ENCODE measurements around the gene DSCAM. TPM values are rescaled to one million over a fixed set of nuclear protein-coding genes. Genes with fewer than 3 reads are reported as not detected.

The DSCAM gene
- total RNA-seq, 1 experiment from 2014 or later: not detected

DNA sequence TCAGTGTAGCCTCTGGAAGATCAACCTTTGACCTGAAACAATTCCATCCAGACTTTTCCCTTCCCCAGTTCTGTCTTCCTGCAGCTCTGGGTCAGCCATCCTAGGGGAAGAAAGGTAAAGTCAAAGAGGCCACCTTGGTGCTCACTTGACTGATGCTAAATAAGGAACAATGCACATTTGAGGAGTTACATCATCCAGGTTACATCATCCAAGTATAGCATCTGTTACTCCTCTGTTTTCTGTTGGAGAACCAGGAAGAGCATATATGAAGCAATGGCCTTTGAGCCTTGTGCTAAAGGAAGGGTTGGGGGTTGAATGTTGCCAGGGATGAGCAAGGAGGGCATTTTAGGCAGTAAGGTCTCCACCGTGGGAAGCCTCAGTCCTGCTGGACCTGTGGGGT lies 3.1 kb upstream of the DSCAM start:
- Histone ChIP-seq H3K9ac (ENCODE audit: low read length) (no peak overlapping the region), H3K4me2 (ENCODE audit: low read length) (no peak overlapping the region), H3K4me1 (ENCODE audit: control insufficient read depth in 1 of 2, insufficient read depth in 2 of 2, low read length in 2 of 2) (no peaks in the 10 kb centered on the region), H3K36me3 (ENCODE audit: control insufficient read depth in 1 of 2, insufficient read depth in 2 of 2, low read length in 2 of 2) (no peaks in the 10 kb centered on the region), H3K9me2 (ENCODE audit: insufficient read depth) (no peaks in the 10 kb centered on the region), H4K20me1 (ENCODE audit: insufficient read depth) (no peaks in the 10 kb centered on the region), H3K9me3 (ENCODE audit: control insufficient read depth in 1 of 2, insufficient read depth in 1 of 2, low read depth in 1 of 2, low read length in 2 of 2) (peaks cover 12 to 35% of the 10 kb centered on the region in 2 experiments; a peak in 2 of 4 replicates), H3K79me2 (ENCODE audit: insufficient read depth, low read length) (no peaks in the 10 kb centered on the region), H3K27me3 (ENCODE audit: insufficient read depth, low read length) (no peaks in the 10 kb centered on the region), H3K27ac (ENCODE audit: low read depth, low read length) (no peak overlapping the region), H3K4me3 (replicated peaks in 1 of 2; ENCODE audit: low read depth in 1 of 2, low read length in 2 of 2) (no peak overlapping the region), H2AFZ (ENCODE audit: low read depth, low read length, poor library complexity, severe bottlenecking) (no peak overlapping the region)
- intact Hi-C loops (cut with micrococcal nuclease): no loop called here
- CTCF ChIA-PET: no interaction called here
- RAD21 ChIA-PET (ENCODE audit: low non-redundant PET in 1 of 2, low total read pairs in 2 of 2, uncharacterized antibody in 2 of 2, unreplicated experiment in 2 of 2): no interaction called here
- BruUV-seq (replicated peaks): no TSS peak
- TF ChIP-seq CEBPB (IDR thresholded peaks at IDR 0.05; ENCODE audit: low read depth) (no peak), FOSL1 (IDR thresholded peaks at IDR 0.05; ENCODE audit: low read depth) (no peak), ZFX (IDR thresholded peaks at IDR 0.05) (no peak), TCF7L2 (IDR thresholded peaks at IDR 0.05; ENCODE audit: borderline replicate concordance, extremely low read depth, insufficient read depth, insufficient read length) (no peak), SRF (IDR thresholded peaks at IDR 0.05; ENCODE audit: low read depth) (no peak), EGR1 (IDR thresholded peaks at IDR 0.05; ENCODE audit: low read depth) (no peak), EZH2 (IDR thresholded peaks at IDR 0.05) (no peak), POLR2AphosphoS5 (IDR thresholded peaks at IDR 0.05; ENCODE audit: low read depth, low read length) (no peak)
- TF ChIP-seq, protein P1, sequence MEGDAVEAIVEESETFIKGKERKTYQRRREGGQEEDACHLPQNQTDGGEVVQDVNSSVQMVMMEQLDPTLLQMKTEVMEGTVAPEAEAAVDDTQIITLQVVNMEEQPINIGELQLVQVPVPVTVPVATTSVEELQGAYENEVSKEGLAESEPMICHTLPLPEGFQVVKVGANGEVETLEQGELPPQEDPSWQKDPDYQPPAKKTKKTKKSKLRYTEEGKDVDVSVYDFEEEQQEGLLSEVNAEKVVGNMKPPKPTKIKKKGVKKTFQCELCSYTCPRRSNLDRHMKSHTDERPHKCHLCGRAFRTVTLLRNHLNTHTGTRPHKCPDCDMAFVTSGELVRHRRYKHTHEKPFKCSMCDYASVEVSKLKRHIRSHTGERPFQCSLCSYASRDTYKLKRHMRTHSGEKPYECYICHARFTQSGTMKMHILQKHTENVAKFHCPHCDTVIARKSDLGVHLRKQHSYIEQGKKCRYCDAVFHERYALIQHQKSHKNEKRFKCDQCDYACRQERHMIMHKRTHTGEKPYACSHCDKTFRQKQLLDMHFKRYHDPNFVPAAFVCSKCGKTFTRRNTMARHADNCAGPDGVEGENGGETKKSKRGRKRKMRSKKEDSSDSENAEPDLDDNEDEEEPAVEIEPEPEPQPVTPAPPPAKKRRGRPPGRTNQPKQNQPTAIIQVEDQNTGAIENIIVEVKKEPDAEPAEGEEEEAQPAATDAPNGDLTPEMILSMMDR (IDR thresholded peaks at IDR 0.05 in 2 of 3, conservative IDR thresholded peaks at IDR 0.05 in 1 of 3; ENCODE audit: borderline replicate concordance in 1 of 3, insufficient read depth in 1 of 3, low read depth in 2 of 3, low read length in 2 of 3): no peak
- ATAC-seq (no peak), DNase-seq (ENCODE audit: low read depth, low spot score) (no peak)
- POLR2A ChIA-PET: no interaction called here

DNA sequence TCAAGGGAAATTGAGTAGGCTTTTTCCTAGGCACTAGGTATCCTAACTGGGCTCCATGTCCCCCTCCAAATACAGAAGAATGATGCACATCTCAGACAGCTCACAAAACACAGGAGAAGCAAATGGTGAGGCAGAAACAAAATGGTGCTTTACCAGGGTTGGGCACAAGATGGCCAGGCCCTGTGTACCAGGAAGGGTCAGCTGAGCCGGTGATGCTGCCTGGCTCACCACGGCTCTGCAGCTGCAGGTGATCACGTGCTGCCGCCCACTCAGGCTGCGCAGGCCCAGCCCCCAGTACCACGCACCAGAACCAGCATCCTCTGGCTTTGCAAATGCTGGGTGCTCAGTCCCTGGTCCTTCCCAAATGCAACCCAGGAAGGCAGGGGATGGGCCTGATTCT lies 993 bp upstream of the DSCAM start:
- H3K27me3 ChIP-seq (ENCODE audit: insufficient read depth, low read length): no peaks in the 10 kb centered on the region
- H3K9me3 ChIP-seq (ENCODE audit: control insufficient read depth in 1 of 2, insufficient read depth in 1 of 2, low read depth in 1 of 2, low read length in 2 of 2): peaks cover 9 to 37% of the 10 kb centered on the region in 2 experiments; a peak in 3 of 4 replicates
- no peak overlapping the region for H3K4me2 ChIP-seq (ENCODE audit: low read length)
- no TSS peak for BruUV-seq (replicated peaks)
- no peak overlapping the region for H2AFZ ChIP-seq (ENCODE audit: low read depth, low read length, poor library complexity, severe bottlenecking)
- H3K9me2 ChIP-seq (ENCODE audit: insufficient read depth): no peaks in the 10 kb centered on the region
- ChIA-PET RAD21 (ENCODE audit: low non-redundant PET in 1 of 2, low total read pairs in 2 of 2, uncharacterized antibody in 2 of 2, unreplicated experiment in 2 of 2) (no interaction called here), CTCF (no interaction called here), POLR2A (no interaction called here)
- H3K27ac ChIP-seq (ENCODE audit: low read depth, low read length): no peak overlapping the region
- no peaks in the 10 kb centered on the region for H3K79me2 ChIP-seq (ENCODE audit: insufficient read depth, low read length)
- no peak overlapping the region for H3K9ac ChIP-seq (ENCODE audit: low read length)
- ATAC-seq: no peak
- intact Hi-C loops (cut with micrococcal nuclease): no loop called here
- H4K20me1 ChIP-seq (ENCODE audit: insufficient read depth): no peaks in the 10 kb centered on the region
- no peak overlapping the region for H3K4me3 ChIP-seq (replicated peaks in 1 of 2; ENCODE audit: low read depth in 1 of 2, low read length in 2 of 2)
- H3K4me1 ChIP-seq (ENCODE audit: control insufficient read depth in 1 of 2, insufficient read depth in 2 of 2, low read length in 2 of 2): no peaks in the 10 kb centered on the region
- DNase-seq (ENCODE audit: low read depth, low spot score): no peak
- H3K36me3 ChIP-seq (ENCODE audit: control insufficient read depth in 1 of 2, insufficient read depth in 2 of 2, low read length in 2 of 2): no peaks in the 10 kb centered on the region
- TF ChIP-seq, protein P2, sequence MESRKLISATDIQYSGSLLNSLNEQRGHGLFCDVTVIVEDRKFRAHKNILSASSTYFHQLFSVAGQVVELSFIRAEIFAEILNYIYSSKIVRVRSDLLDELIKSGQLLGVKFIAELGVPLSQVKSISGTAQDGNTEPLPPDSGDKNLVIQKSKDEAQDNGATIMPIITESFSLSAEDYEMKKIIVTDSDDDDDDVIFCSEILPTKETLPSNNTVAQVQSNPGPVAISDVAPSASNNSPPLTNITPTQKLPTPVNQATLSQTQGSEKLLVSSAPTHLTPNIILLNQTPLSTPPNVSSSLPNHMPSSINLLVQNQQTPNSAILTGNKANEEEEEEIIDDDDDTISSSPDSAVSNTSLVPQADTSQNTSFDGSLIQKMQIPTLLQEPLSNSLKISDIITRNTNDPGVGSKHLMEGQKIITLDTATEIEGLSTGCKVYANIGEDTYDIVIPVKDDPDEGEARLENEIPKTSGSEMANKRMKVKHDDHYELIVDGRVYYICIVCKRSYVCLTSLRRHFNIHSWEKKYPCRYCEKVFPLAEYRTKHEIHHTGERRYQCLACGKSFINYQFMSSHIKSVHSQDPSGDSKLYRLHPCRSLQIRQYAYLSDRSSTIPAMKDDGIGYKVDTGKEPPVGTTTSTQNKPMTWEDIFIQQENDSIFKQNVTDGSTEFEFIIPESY (IDR thresholded peaks at IDR 0.05; ENCODE audit: extremely low read depth, insufficient replicate concordance, low read length): no peak
- TF ChIP-seq POLR2A (IDR thresholded peaks at IDR 0.05; ENCODE audit: borderline replicate concordance, extremely low read depth, insufficient read depth, insufficient read length) (no peak), FOSL1 (IDR thresholded peaks at IDR 0.05; ENCODE audit: low read depth) (no peak), SIN3A (IDR thresholded peaks at IDR 0.05; ENCODE audit: low read depth) (no peak), EZH2phosphoT487 (IDR thresholded peaks at IDR 0.05; ENCODE audit: borderline replicate concordance) (no peak), EZH2 (IDR thresholded peaks at IDR 0.05) (no peak), RAD21 (IDR thresholded peaks at IDR 0.05; ENCODE audit: low read depth) (no peak)
- TF ChIP-seq, protein P3, sequence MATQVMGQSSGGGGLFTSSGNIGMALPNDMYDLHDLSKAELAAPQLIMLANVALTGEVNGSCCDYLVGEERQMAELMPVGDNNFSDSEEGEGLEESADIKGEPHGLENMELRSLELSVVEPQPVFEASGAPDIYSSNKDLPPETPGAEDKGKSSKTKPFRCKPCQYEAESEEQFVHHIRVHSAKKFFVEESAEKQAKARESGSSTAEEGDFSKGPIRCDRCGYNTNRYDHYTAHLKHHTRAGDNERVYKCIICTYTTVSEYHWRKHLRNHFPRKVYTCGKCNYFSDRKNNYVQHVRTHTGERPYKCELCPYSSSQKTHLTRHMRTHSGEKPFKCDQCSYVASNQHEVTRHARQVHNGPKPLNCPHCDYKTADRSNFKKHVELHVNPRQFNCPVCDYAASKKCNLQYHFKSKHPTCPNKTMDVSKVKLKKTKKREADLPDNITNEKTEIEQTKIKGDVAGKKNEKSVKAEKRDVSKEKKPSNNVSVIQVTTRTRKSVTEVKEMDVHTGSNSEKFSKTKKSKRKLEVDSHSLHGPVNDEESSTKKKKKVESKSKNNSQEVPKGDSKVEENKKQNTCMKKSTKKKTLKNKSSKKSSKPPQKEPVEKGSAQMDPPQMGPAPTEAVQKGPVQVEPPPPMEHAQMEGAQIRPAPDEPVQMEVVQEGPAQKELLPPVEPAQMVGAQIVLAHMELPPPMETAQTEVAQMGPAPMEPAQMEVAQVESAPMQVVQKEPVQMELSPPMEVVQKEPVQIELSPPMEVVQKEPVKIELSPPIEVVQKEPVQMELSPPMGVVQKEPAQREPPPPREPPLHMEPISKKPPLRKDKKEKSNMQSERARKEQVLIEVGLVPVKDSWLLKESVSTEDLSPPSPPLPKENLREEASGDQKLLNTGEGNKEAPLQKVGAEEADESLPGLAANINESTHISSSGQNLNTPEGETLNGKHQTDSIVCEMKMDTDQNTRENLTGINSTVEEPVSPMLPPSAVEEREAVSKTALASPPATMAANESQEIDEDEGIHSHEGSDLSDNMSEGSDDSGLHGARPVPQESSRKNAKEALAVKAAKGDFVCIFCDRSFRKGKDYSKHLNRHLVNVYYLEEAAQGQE (IDR thresholded peaks at IDR 0.05; ENCODE audit: low read depth): no peak

All from HCT116 (cell line).